NCI-H2107 (cell line): Measurements from ENCODE around the gene SACS.
"Not testable (repeated sequence)": the region's sequence is repeated elsewhere in the genome, so short reads cannot be mapped to it uniquely, and the experiment has no call there.

Experiments
- DNase-seq: peaks from one replicate; lab custom pipeline; 2025; lab: John Stamatoyannopoulos, UW

Gene SACS

GRCh38 chr13:23408026-23408425, 25.5 kb downstream of the SACS start:
- no peak for DNase-seq

DNA sequence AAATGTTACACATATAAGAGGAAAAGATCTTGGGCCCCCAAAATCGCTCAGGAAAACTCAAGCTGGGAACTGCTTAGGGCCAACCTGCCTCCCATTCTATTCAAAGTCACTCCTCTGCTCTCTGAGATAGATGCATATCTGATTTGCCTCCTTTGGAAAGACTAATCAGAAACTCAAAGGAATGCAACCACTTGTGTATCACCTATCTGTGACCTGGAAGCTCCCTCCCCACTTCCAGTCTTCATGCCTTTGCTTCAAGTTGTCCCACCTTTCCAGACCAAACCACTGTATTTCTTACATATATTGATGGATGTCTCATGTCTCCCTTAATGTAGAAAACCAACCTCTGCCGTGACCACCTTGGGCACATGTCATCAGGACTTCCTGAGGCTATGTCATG, 32.3 kb downstream of the SACS start:
- not testable (repeated sequence) for DNase-seq

GRCh38 chr13:23399347-23399746, 34.2 kb downstream of the SACS start:
- no peak for DNase-seq

- DNase-seq: no peak
These were observed 38.7 kb downstream of the SACS start for GRCh38 chr13:23394821-23395220.

DNA sequence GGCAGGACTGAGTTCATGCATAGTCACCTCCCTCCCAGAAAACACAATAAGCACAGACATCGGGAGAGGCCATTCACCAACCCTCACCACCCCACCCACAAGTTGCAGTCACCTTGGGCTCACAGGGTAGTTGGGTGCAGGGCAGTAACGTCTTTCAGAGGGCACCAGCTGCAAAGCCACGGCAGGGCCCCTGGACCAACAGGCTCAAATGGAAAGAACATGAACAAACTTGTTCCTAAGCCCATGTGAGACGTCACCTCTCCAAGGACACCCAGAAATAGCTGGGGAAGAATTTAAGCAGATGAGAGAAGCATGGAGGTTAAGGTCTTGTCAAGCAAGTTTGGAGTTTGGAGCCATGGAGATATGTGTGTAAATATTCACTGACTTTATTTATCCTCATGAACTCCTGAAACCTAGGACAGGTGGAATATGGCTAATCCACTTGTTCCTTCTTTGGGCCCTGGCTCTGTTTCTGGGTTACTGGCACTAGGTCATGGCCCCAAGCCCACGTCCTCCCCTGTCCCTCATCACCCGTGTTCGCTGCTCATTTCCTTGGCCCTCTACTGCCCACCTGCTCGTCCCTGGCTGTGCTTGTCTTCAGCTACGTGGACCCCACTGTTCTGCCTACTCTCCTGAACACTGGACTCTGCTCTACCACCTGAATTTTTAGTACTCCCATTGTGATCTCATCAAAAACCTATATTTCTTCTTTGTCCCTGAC, 40.4 kb downstream of the SACS start:
- no peak for DNase-seq

GRCh38 chr13:23392313-23392712, 41.2 kb downstream of the SACS start:
- DNase-seq: no peak

DNA sequence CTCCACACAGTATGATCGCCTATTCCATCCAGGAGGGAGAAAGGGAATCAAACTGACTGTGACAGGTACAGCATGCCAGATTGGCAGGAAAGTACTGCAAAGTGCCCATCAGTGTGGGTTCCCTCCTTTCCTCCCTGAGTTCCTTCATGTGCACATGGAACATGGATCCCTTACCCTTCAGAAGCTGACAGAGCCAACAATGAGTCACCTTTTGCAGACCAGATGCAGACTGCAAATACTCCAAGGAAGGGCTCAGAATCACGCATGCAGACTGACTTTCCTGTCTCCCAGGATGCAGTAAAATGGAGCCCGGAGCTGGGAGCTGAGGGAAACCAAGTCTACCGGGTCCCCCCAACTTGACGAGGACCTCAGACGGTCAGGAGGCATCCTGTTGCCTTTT, 41.8 kb downstream of the SACS start:
- DNase-seq: no peak

GRCh38 chr13:23386533-23386932, 47.0 kb downstream of the SACS start:
- no peak for DNase-seq

DNA sequence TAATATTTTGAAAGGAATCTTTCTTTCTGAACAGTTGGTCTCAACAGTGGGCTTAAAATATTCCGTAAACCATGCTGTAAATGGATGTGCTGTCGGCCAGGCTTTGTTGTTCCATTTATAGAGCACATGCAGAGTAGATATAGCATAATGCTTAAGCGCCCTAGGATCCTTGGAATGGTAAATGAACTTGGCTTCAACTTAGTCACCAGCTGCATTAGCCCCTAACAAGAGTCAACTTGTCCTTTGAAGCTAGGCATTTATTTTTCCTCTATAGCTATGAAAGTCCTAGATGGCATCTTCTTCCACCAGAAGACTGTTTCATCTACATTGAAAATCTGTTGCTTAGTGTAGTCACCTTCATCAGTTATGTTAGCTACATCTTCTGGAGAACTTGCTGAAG, 47.6 kb downstream of the SACS start:
- DNase-seq: no peak

- no peak for DNase-seq
These were observed 49.4 kb downstream of the SACS start for GRCh38 chr13:23384111-23384510.

GRCh38 chr13:23383151-23383550, 50.4 kb downstream of the SACS start:
- DNase-seq: no peak

- DNase-seq: no peak
These were observed 51.6 kb downstream of the SACS start for GRCh38 chr13:23381866-23382265.

GRCh38 chr13:23380534-23380933, 53.0 kb downstream of the SACS start:
- DNase-seq: no peak

- DNase-seq: no peak
These were observed 55.4 kb downstream of the SACS start for GRCh38 chr13:23377983-23378632.

DNA sequence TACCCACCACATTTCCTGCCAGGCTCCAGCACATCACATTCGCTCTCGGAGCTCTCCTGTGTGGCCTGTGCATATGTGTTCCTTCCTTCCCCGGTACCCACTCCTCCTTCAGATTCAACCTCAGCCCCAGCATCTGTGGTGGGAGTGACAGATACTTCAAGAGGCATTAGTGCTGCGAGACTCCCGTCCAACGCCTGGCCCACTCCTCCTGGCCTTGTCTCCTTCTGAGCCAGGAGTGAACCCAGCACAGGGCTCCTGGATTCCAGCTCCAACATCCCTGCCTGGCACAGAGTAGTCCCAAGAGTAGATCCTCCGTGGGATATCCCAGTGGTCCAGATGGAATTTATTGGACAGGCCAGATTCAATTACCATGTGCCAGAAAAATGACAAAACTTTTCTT, 55.9 kb downstream of the SACS start:
- DNase-seq: no peak

GRCh38 chr13:23375001-23375971, 58.2 kb downstream of the SACS start:
- peak; percentile 66 for DNase-seq

- DNase-seq: no peak
These were observed 61.1 kb downstream of the SACS start for GRCh38 chr13:23372264-23372906.

- DNase-seq: no peak
These were observed 65.6 kb downstream of the SACS start for GRCh38 chr13:23367907-23368306.

DNA sequence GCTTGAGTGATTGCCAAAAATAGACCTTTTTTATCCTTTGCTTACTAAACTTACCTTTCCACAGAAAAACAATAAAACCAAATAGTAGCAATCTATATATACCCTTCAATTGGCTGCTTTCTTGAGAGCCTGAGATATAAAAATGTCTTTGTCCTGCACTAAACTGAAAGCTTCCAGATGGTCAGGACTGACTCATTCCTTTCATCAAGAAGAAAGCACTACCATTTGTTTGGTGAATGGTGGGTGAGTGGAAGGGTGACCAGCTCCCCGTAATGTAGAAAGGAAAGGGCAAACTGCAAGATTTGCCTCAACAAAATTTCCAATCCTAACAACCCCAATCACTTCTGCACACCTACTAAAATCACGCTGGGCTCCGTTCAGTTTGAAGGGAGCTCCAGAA, 67.8 kb downstream of the SACS start:
- DNase-seq: no peak

DNA sequence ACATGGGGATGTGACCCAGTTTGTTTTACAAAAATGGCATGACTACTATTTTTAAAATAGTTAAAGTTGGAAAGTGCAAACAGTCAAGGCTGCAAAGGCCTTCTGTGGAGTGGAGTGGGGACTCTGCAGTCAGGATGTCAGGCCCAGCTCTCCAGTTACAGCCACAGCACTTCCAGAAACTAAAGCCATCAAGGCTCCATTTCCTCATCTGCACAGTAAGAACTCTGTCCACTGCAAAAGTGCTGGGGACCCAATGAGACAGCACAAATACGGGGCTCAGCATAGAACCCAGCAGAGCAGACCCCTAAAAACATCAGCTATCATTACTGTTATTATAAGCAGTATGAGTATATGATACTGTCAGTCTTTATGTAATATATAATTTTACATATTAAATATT, 73.6 kb downstream of the SACS start:
- DNase-seq: no peak

GRCh38 chr13:23357349-23357748, 76.2 kb downstream of the SACS start:
- DNase-seq: no peak

GRCh38 chr13:23356368-23356767, 77.1 kb downstream of the SACS start:
- DNase-seq: no peak
